HepG2 (cell line): ENCODE measurements around the gene BCAP29. TPM values are rescaled to one million over a fixed set of nuclear protein-coding genes. Genes with fewer than 3 reads are reported as not detected.

Experiments
- MAF1 ChIP-seq: sonication (generic); formaldehyde crosslinking; IDR thresholded peaks from 2 replicates; pipeline ENCODE4 v1.5.0; 2020; ENCODE audit warnings: missing genetic modification reagents, borderline replicate concordance
- MYC ChIP-seq: sonication (generic); formaldehyde crosslinking; IDR thresholded peaks from 2 replicates; pipeline ENCODE4 v1.9.0; 2021; ENCODE audit warnings: missing genetic modification reagents, borderline replicate concordance
- POLR2AphosphoS5 ChIP-seq: IDR thresholded peaks from 2 replicates; pipeline ENCODE4 v1.6.1; 2012; ENCODE audit warnings: low read depth, low read length
- SALL2 ChIP-seq: sonication (generic); formaldehyde crosslinking; IDR thresholded peaks from 2 replicates; pipeline ENCODE4 v1.8.1; 2023; ENCODE audit warnings: mild to moderate bottlenecking, missing genetic modification reagents, inconsistent platforms
- SMAD3 ChIP-seq: sonication (generic); formaldehyde crosslinking; IDR thresholded peaks from 2 replicates; pipeline ENCODE4 v1.4.0; 2020; ENCODE audit warnings: missing genetic modification reagents
- STAG1 ChIP-seq: sonication (generic); formaldehyde crosslinking; IDR thresholded peaks from 2 replicates; pipeline ENCODE4 v1.4.0; 2020; ENCODE audit warnings: missing genetic modification reagents
- TAF15 ChIP-seq: fragments of 200-400 bp; formaldehyde crosslinking; IDR thresholded peaks from one replicate; pipeline ENCODE4 v1.6.1; 2018; ENCODE audit warnings: mild to moderate bottlenecking, low read depth, low read length; ENCODE audit not compliant: poor library complexity, severe bottlenecking
- ZNF292 ChIP-seq: sonication (generic); formaldehyde crosslinking; IDR thresholded peaks from 2 replicates; pipeline ENCODE4 v1.8.1; 2022; ENCODE audit warnings: mild to moderate bottlenecking, low read depth, missing genetic modification reagents, borderline replicate concordance
- ZNF3 ChIP-seq: IDR thresholded peaks from 2 replicates; pipeline ENCODE4 v1.7.0; 2017; ENCODE audit warnings: inconsistent platforms
- ZNF644 ChIP-seq: IDR thresholded peaks from 2 replicates; pipeline ENCODE4 v1.6.1; 2016; ENCODE audit warnings: low read depth
- polyA plus RNA-seq, 8 experiments: library from polyadenylated mRNA; depleted of rRNA in 3 of 8; stranded (reverse) in 7 of 8; unstranded in 1 of 8; fragments of >200 nt; fragmentation: Illumina TruSeq in 4 of 8; extraction: Trizol in 4 of 8; gene quantifications; 2 replicates each; pipeline versions ENCODE4 v1.2.1 to v1.2.3, GENCODE V29; 2011 to 2016; ENCODE audit warnings: low read depth in 4 of 8, missing spikeins in 1 of 8, mixed read lengths in 1 of 8; ENCODE audit not compliant: insufficient read depth in 1 of 8
- total RNA-seq, 5 experiments: library from RNA; depleted of rRNA; stranded (reverse); fragments of >200 nt; fragmentation: Illumina TruSeq; extraction: Trizol; gene quantifications; 2 replicates each; pipeline ENCODE4 v1.2.3, GENCODE V29; 2016; ENCODE audit warnings: low read depth in 1 of 5
- TF ChIP-seq, protein P1 (sequence below): sonication (generic); formaldehyde crosslinking; IDR thresholded peaks from 2 replicates; pipeline ENCODE4 v1.4.0; 2020; ENCODE audit warnings: mild to moderate bottlenecking, missing genetic modification reagents
- TF ChIP-seq, protein P2 (sequence below): sonication (generic); formaldehyde crosslinking; IDR thresholded peaks from 2 replicates; pipeline ENCODE4 v1.5.0; 2020; ENCODE audit warnings: missing genetic modification reagents
- TF ChIP-seq, protein P3 (sequence below): sonication (generic); formaldehyde crosslinking; IDR thresholded peaks from 2 replicates; pipeline ENCODE4 v1.4.0; 2020; ENCODE audit warnings: mild to moderate bottlenecking, missing genetic modification reagents
- TF ChIP-seq, protein P4 (sequence below): sonication (generic); formaldehyde crosslinking; IDR thresholded peaks from 2 replicates; pipeline ENCODE4 v1.5.0; 2020; ENCODE audit warnings: missing genetic modification reagents

The BCAP29 gene
- total and polyA plus RNA-seq, 2 of the 13 experiments (the other 11 are each of a cell fraction or from before 2014, with no cell fraction given): 15.3 to 35.6 TPM

DNA sequence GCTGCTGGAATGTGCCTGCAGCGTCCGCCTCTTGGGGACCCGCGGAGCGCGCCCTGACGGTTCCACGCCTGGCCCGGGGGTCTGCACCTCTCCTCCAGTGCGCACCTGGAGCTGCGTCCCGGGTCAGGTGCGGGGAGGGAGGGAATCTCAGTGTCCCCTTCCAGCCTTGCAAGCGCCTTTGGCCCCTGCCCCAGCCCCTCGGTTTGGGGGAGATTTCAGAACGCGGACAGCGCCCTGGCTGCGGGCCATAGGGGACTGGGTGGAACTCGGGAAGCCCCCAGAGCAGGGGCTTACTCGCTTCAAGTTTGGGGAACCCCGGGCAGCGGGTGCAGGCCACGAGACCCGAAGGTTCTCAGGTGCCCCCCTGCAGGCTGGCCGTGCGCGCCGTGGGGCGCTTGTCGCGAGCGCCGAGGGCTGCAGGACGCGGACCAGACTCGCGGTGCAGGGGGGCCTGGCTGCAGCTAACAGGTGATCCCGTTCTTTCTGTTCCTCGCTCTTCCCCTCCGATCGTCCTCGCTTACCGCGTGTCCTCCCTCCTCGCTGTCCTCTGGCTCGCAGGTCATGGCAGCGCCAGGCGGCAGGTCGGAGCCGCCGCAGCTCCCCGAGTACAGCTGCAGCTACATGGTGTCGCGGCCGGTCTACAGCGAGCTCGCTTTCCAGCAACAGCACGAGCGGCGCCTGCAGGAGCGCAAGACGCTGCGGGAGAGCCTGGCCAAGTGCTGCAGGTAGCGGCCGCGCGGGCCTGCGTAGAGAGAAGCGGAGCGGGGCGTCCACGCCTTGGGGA is 81.2 kb downstream of the BCAP29 start (continued):
- TF ChIP-seq, protein P1, sequence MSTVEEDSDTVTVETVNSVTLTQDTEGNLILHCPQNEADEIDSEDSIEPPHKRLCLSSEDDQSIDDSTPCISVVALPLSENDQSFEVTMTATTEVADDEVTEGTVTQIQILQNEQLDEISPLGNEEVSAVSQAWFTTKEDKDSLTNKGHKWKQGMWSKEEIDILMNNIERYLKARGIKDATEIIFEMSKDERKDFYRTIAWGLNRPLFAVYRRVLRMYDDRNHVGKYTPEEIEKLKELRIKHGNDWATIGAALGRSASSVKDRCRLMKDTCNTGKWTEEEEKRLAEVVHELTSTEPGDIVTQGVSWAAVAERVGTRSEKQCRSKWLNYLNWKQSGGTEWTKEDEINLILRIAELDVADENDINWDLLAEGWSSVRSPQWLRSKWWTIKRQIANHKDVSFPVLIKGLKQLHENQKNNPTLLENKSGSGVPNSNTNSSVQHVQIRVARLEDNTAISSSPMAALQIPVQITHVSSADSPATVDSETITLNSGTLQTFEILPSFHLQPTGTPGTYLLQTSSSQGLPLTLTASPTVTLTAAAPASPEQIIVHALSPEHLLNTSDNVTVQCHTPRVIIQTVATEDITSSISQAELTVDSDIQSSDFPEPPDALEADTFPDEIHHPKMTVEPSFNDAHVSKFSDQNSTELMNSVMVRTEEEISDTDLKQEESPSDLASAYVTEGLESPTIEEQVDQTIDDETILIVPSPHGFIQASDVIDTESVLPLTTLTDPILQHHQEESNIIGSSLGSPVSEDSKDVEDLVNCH: no peak
- TF ChIP-seq SALL2 (0 out of 2 replicates have a peak, but pooled peaks have one; percentile 53), STAG1 (CRISPR knock-in tag) (peak; percentile 55), POLR2AphosphoS5 (no peak), ZNF3 (CRISPR knock-in tag) (no peak), SMAD3 (no peak), ZNF644 (CRISPR knock-in tag) (no peak), ZNF292 (peak; percentile 59; the same call in 1 of the 2 replicates), MAF1 (CRISPR knock-in tag) (no peak), MYC (CRISPR knock-in tag) (peak; percentile 48; the same call in 1 of the 2 replicates), TAF15 (no peak)
- TF ChIP-seq, protein P2, sequence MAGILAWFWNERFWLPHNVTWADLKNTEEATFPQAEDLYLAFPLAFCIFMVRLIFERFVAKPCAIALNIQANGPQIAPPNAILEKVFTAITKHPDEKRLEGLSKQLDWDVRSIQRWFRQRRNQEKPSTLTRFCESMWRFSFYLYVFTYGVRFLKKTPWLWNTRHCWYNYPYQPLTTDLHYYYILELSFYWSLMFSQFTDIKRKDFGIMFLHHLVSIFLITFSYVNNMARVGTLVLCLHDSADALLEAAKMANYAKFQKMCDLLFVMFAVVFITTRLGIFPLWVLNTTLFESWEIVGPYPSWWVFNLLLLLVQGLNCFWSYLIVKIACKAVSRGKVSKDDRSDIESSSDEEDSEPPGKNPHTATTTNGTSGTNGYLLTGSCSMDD: no peak
- TF ChIP-seq, protein P3, sequence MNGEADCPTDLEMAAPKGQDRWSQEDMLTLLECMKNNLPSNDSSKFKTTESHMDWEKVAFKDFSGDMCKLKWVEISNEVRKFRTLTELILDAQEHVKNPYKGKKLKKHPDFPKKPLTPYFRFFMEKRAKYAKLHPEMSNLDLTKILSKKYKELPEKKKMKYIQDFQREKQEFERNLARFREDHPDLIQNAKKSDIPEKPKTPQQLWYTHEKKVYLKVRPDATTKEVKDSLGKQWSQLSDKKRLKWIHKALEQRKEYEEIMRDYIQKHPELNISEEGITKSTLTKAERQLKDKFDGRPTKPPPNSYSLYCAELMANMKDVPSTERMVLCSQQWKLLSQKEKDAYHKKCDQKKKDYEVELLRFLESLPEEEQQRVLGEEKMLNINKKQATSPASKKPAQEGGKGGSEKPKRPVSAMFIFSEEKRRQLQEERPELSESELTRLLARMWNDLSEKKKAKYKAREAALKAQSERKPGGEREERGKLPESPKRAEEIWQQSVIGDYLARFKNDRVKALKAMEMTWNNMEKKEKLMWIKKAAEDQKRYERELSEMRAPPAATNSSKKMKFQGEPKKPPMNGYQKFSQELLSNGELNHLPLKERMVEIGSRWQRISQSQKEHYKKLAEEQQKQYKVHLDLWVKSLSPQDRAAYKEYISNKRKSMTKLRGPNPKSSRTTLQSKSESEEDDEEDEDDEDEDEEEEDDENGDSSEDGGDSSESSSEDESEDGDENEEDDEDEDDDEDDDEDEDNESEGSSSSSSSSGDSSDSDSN (CRISPR knock-in tag): peak; percentile 97
- TF ChIP-seq, protein P4, sequence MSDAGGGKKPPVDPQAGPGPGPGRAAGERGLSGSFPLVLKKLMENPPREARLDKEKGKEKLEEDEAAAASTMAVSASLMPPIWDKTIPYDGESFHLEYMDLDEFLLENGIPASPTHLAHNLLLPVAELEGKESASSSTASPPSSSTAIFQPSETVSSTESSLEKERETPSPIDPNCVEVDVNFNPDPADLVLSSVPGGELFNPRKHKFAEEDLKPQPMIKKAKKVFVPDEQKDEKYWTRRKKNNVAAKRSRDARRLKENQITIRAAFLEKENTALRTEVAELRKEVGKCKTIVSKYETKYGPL: no peak
